ENCODE results near the gene KCNJ18.
"Not testable (repeated sequence)": the region's sequence is repeated elsewhere in the genome, so short reads cannot be mapped to it uniquely, and the experiment has no call there.

The KCNJ18 gene

GRCh38 chr17:21719511-21720226 is 27.3 kb downstream of the KCNJ18 start:
- not testable (repeated sequence) for FAIRE-seq; DNase-seq (ENCODE audit: insufficient read length, low spot score)

GRCh38 chr17:21720566-21720965 is 28.2 kb downstream of the KCNJ18 start:
- FAIRE-seq; DNase-seq (ENCODE audit: insufficient read length, low spot score): not testable (repeated sequence)

GRCh38 chr17:21722268-21722667 is 29.9 kb downstream of the KCNJ18 start:
- DNase-seq (ENCODE audit: insufficient read length, low spot score); FAIRE-seq: not testable (repeated sequence)

- not testable (repeated sequence) for FAIRE-seq; DNase-seq (ENCODE audit: insufficient read length, low spot score)
Observed at GRCh38 chr17:21724216-21725006, 32.1 kb downstream of the KCNJ18 start.

GRCh38 chr17:21731076-21731475 is 38.8 kb downstream of the KCNJ18 start:
- not testable (repeated sequence) for DNase-seq (ENCODE audit: insufficient read length, low spot score); FAIRE-seq

- FAIRE-seq; DNase-seq (ENCODE audit: insufficient read length, low spot score): not testable (repeated sequence)
Observed at GRCh38 chr17:21733931-21734330, 41.6 kb downstream of the KCNJ18 start.

GRCh38 chr17:21735814-21736213 is 43.5 kb downstream of the KCNJ18 start:
- not testable (repeated sequence) for FAIRE-seq; DNase-seq (ENCODE audit: insufficient read length, low spot score)

GRCh38 chr17:21737015-21737580 is 44.8 kb downstream of the KCNJ18 start:
- not testable (repeated sequence) for DNase-seq (ENCODE audit: insufficient read length, low spot score); FAIRE-seq

GRCh38 chr17:21738241-21738640 is 45.9 kb downstream of the KCNJ18 start:
- not testable (repeated sequence) for FAIRE-seq; DNase-seq (ENCODE audit: insufficient read length, low spot score)

- not testable (repeated sequence) for FAIRE-seq; DNase-seq (ENCODE audit: insufficient read length, low spot score)
Observed at GRCh38 chr17:21738877-21739474, 46.7 kb downstream of the KCNJ18 start.

GRCh38 chr17:21739485-21739884 is 47.2 kb downstream of the KCNJ18 start:
- not testable (repeated sequence) for DNase-seq (ENCODE audit: insufficient read length, low spot score); FAIRE-seq

GRCh38 chr17:21740836-21741235 is 48.5 kb downstream of the KCNJ18 start:
- FAIRE-seq = not testable (repeated sequence)

GRCh38 chr17:21741520-21741919 is 49.2 kb downstream of the KCNJ18 start:
- not testable (repeated sequence) for FAIRE-seq; DNase-seq (ENCODE audit: insufficient read length, low spot score)

More at GRCh38 chr17:21740836-21741235, 48.5 kb downstream of the KCNJ18 start:
- DNase-seq (ENCODE audit: insufficient read length, low spot score) = not testable (repeated sequence)

GRCh38 chr17:21742326-21742725 is 50.0 kb downstream of the KCNJ18 start:
- FAIRE-seq = no peak

GRCh38 chr17:21744151-21744550 is 51.8 kb downstream of the KCNJ18 start:
- not testable (repeated sequence) for DNase-seq (ENCODE audit: insufficient read length, low spot score); FAIRE-seq

More at GRCh38 chr17:21742326-21742725, 50.0 kb downstream of the KCNJ18 start:
- DNase-seq (ENCODE audit: insufficient read length, low spot score) = no peak

GRCh38 chr17:21744621-21745020 is 52.3 kb downstream of the KCNJ18 start:
- not testable (repeated sequence) for DNase-seq (ENCODE audit: insufficient read length, low spot score); FAIRE-seq

- FAIRE-seq; DNase-seq (ENCODE audit: insufficient read length, low spot score): not testable (repeated sequence)
Observed at GRCh38 chr17:21745385-21746054, 53.2 kb downstream of the KCNJ18 start.

GRCh38 chr17:21746415-21746814 is 54.1 kb downstream of the KCNJ18 start:
- DNase-seq (ENCODE audit: insufficient read length, low spot score); FAIRE-seq: not testable (repeated sequence)

- not testable (repeated sequence) for DNase-seq (ENCODE audit: insufficient read length, low spot score); FAIRE-seq
Observed at GRCh38 chr17:21747195-21747915, 55.0 kb downstream of the KCNJ18 start.

All from GM19239 (cell line).